GM18868 (cell line): ENCODE data around the gene RPL38.

Experiments used
- ATAC-seq: cut with Tn5 transposase; IDR thresholded peaks from one replicate; pipeline ENCODE4 v1.9.1; 2021; ENCODE audit warnings: mild to moderate bottlenecking, moderate library complexity; ENCODE audit not compliant: unreplicated experiment

RPL38 gene

GRCh38 chr17:74206332-74206818, 2.9 kb downstream of the RPL38 start:
- ATAC-seq, result no peak

DNA sequence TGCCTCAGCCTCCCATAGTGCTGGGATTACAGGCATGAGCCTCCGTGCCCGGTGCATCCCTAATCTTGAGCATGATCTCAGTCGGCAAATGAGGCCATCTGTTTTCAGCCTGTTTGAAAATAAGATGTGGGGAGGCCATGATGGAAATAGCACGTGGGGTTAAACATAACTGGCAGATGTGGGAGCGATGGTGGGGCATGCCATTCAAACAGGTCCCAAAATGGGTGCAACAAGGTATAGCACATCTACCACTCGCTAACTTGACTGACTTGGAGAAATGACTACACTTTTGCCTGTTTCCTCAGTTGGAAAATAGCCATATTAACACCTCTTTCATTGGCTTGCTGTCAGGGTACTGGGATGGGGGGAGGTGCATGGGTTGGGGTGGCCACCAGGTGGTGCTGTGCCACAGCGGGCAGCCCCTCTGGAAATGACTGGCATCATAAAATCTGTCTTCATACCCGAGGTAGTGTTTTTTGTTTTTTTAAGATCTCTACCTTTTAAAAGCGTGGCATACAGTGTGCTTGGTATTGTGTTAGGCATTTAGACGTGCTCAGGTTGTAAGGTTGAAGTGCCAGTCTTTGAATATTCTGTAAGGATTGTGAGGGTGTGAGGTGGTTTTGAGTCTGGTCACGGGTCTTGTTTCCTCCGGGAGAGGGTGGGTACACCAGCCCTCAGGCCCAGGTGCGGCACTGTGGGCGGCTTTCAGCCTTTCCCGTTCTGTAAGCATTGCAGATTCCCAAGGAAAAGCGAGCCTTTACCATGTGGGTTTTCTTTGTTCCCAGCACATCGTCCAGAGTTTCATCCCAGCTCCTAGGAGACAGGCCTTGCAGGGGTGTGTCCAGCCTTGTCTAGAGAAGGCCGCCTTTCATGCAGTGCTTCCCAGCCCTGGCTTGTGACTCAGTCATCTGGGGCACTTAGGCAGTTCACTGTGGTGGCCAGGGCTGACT, 7.0 kb downstream of the RPL38 start:
- peak; percentile 42 for ATAC-seq

DNA sequence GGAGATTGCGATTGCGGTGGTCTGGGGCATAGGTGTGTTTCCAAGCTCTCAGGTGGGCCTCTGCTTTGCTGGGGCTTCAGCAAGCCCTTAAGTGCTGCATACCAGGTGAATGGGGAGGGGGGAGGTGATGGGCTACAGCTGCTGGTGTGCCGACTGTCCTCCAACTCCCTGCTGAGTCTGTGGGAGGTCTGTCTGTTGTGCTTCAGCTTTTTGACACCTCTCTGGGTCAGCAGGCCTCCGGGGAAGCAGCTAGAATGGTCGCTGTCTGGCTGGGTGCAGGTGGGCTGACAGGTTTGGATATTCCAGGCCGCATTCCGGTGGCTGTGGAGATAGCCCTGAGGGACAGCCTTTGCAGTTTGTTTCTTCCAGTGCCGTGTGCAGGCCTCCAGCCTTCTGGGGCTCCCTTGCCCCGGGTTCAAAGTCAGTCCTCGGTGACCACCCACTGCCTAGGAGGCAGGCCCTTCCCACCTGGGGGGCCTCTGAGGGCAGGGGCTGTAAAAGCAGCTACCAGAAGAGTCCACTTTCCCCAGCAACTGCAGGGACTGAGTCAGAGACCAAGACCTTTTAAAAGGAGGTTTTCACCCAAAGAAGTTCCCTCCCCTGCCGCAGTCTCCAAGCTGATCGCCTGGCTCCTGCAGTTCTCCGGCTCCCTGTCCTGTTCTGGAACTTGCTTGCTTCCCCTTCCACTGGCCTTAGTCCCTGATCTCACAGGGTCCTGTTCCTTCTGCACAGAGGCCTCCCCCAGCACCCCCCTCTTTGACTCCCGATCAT, 7.8 kb downstream of the RPL38 start:
- ATAC-seq, result no peak

DNA sequence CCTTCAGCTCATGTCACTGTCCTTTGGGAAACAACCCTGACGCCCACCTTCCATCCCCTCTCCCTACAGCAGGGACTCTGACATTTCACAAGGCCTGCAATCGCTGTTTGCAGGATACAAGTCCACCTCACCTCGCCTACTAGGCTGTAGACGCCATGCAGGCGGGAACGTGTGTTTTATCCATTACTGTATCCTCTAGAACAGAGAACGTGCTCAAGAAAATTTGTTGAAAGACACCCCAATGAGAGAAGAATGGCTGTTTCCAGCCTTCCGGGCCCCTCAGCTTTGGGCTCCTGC, 8.4 kb downstream of the RPL38 start:
- no peak for ATAC-seq

DNA sequence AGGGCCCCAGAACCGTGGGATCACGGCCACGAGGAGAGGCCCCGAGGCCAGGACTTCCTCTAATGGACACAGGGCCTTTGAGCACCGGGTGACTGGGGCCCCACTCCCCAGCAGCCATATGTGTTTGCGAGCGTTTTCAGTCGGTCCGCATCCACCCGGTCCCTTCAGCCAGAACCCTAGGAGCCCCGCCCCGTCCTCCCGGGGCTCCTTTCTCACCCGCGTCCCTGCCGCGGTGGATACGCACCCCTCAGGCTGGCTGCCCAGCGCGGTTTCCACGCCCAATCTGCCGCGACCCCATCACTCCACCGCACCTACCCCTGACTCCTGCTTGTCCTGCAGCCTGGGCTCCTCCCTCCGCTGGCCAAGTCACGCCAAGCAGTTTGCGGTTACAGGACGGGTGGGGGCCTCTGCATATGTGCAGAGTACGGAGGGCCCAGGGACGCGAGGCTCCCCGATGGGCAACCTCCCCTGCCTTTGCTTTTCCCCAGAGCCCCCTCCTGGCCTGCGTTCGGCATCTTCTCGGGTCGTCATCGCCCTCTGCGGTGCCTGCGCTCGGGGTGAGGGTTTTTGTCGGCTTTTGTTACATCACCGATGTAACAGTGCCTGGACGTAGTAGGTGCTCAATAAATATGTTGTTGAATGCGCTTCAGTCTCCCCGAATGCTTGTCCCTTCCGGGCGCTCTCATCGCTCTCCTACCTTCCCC, 8.9 kb downstream of the RPL38 start:
- peak; percentile 6 for ATAC-seq

- ATAC-seq, result peak; percentile 55
These were observed 9.7 kb downstream of the RPL38 start, which contains the start of gene TTYH2 for GRCh38 chr17:74212913-74213791. TSS of gene TTYH2 (plus strand) at chr17:74213571. CDS start at chr17:74213588, 17 bp downstream.

- no peak for ATAC-seq
These were observed 10.4 kb downstream of the RPL38 start for GRCh38 chr17:74213861-74214391.

DNA sequence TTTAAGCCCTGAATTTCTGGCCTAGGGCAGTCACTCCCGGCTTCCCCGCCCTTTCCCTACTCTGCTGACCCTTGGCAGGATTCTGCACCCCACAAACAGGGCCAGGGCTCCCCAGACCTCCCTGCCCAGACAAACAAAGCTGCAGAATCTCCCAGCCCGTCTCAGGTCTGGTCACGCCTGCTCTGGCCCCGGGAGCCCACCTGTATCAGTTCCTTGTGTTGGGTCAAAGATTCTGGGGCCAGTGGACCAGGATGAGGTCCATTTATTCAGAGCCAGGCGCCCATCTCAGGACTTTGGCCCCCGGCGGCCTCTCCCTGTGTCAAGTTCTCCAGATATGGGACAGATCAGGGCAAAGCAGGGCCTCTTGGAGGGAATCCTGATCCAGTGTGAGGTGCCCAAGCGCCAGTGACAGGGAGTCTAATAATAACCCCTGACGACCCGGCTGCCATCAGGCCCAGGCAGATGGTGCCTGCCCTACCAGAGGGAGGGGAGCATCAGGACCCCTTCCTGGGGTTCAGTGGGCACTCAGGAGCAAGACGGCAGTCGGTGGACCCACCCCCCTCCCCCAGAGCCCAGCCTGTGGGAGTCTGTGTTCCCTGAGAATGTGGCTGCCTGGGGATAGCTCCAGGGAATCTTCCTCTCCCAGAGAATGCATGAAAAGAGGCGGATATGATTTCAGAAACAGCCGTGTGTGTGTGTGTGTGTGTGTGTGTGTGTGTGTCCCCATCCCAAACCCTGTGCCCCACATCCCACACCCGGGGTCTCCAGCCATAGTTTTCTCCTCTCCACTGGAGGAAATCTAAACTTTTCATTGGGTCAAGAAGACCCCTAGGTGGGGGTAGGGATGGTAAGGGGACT, 11.2 kb downstream of the RPL38 start:
- ATAC-seq, result no peak

- ATAC-seq, result no peak
These were observed 11.9 kb downstream of the RPL38 start for GRCh38 chr17:74215342-74215727.

GRCh38 chr17:74216505-74216904, 13.0 kb downstream of the RPL38 start:
- no peak for ATAC-seq

DNA sequence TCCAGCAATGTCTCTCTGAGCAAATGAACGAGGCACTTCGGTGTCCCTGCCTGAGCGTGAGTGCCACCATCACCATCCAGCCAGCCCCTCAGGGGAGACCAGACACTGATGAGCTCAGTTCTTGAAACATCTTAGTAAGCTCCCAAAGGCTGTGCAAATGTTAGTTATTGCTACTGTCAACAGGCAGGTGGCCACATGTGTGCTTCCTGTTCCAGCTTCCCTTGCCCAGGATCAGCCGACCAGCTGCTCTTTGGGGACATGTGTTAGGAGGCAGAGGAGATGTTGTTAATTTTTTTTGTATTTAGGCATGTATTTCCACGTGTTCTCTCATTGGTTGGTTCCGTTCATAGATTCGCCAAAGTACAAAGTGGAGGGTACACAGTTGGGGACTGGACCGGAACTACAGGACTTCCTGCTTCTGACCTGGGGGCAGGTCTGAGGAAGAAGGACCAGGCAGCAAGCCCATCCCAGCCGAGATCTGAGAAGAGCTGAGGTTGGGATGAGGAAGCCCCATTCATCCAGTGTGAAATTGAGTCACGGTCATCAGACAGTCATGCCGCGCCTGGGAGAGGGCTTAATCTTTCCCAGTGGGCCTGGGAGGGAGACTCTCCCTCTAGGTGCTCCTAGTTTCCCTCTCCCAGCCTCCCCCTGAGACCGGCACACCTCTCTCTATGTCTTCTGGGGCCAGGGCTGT, 13.7 kb downstream of the RPL38 start:
- no peak for ATAC-seq

- no peak for ATAC-seq
These were observed 14.4 kb downstream of the RPL38 start for GRCh38 chr17:74217888-74218287.

GRCh38 chr17:74218436-74218835, 15.0 kb downstream of the RPL38 start:
- ATAC-seq, result no peak

DNA sequence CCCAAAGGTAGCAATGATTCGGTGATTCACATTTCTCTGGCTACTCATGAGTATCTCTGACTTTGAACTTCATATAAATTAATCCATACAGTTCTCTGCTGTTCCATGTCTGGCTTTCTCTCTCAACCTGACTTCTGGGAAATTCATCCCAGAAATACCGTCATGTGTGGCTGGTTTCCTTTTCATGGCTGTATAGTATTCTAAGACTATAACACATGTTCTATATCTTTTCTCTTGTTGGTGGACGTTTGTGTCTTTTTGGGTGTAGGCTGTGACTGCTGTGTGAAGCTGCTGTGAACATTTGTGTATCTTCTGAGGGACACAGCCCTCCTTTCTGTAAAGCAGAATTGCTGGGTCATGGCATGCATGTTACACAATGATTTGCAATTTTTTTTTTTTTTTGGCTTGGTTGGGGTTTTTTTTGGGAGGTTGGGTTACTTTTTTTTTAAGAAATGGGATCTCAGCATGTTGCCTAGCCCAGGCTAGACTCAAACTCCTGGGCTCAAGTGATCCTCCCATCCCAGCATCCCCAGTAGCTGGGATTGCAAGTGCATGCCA, 16.2 kb downstream of the RPL38 start:
- no peak for ATAC-seq

- no peak for ATAC-seq
These were observed 16.7 kb downstream of the RPL38 start for GRCh38 chr17:74220219-74220618.

- no peak for ATAC-seq
These were observed 17.7 kb downstream of the RPL38 start for GRCh38 chr17:74220946-74221818.

GRCh38 chr17:74222399-74222798, 18.9 kb downstream of the RPL38 start:
- ATAC-seq, result no peak
